ENCODE data around the gene STXBP5. TPM values are rescaled to one million over a fixed set of nuclear protein-coding genes. Genes with fewer than 3 reads are reported as not detected.
A peak's percentile ranks its signal among the peaks of the same experiment; 100 is the strongest.

Gene STXBP5
- total and polyA plus RNA-seq, 2 of the 13 experiments (the other 11 are each of a cell fraction or from before 2014, with no cell fraction given): 8.8 to 19.4 TPM

DNA sequence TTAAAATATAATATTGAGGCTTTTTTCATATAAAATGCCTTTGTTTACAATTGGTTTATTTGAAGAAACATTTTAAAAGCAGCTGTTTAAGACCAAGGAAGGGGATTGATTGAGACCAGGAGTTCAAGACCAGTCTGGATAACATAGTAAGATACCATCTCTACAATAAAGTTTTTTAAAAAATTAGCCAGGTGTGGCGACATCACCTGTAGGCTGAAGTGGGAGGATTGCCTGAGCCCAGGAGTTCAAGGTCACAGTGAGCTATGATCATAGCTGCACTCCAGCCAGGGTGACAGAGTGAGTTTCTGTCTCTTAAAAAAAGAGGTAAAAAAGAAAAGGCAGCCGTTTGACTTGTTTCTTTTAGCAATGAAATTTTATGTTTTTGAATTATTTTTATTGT, 117.0 kb downstream of the STXBP5 start:
- 61% methylated on average over 2 of the region's 2 CpGs for WGBS (ENCODE audit: low lambda C conversion rate)
- TF ChIP-seq ZNF460 (CRISPR knock-in tag; IDR thresholded peaks at IDR 0.05; ENCODE audit: borderline replicate concordance) (peak; percentile 61), HNF4A (CRISPR knock-in tag; IDR thresholded peaks at IDR 0.05) (peak; percentile 74), CEBPB (IDR thresholded peaks at IDR 0.05; ENCODE audit: borderline replicate concordance, low read depth, low read length) (peak; percentile 56; the same call in 1 of the 2 replicates), GATAD2A (CRISPR knock-in tag; IDR thresholded peaks at IDR 0.05) (0 out of 2 replicates have a peak, but pooled peaks have one; percentile 10), NKX3-1 (CRISPR knock-in tag; IDR thresholded peaks at IDR 0.05) (0 out of 2 replicates have a peak, but pooled peaks have one; percentile 19), NR2F6 (IDR thresholded peaks at IDR 0.05) (no peak), NR2F6 (CRISPR knock-in tag; IDR thresholded peaks at IDR 0.05) (0 out of 2 replicates have a peak, but pooled peaks have one; percentile 23), ZNF672 (CRISPR knock-in tag; IDR thresholded peaks at IDR 0.05) (no peak), SAP130 (CRISPR knock-in tag; IDR thresholded peaks at IDR 0.05; ENCODE audit: low read depth) (0 out of 2 replicates have a peak, but pooled peaks have one; percentile 13), SALL1 (CRISPR knock-in tag; IDR thresholded peaks at IDR 0.05) (peak; percentile 56), RXRB (CRISPR knock-in tag; IDR thresholded peaks at IDR 0.05; ENCODE audit: borderline replicate concordance) (peak; percentile 27; the same call in 1 of the 2 replicates), TCF7 (IDR thresholded peaks at IDR 0.05; ENCODE audit: low read depth) (no peak), ZBTB38 (CRISPR knock-in tag; IDR thresholded peaks at IDR 0.05) (no peak), ZNF207 (IDR thresholded peaks at IDR 0.05; ENCODE audit: borderline replicate concordance) (no peak), NCOR1 (IDR thresholded peaks at IDR 0.05; ENCODE audit: borderline replicate concordance, low read length) (peak; percentile 50; the same call in 1 of the 2 replicates), ZFP62 (CRISPR knock-in tag; IDR thresholded peaks at IDR 0.05) (no peak)
- TF ChIP-seq, protein P1, sequence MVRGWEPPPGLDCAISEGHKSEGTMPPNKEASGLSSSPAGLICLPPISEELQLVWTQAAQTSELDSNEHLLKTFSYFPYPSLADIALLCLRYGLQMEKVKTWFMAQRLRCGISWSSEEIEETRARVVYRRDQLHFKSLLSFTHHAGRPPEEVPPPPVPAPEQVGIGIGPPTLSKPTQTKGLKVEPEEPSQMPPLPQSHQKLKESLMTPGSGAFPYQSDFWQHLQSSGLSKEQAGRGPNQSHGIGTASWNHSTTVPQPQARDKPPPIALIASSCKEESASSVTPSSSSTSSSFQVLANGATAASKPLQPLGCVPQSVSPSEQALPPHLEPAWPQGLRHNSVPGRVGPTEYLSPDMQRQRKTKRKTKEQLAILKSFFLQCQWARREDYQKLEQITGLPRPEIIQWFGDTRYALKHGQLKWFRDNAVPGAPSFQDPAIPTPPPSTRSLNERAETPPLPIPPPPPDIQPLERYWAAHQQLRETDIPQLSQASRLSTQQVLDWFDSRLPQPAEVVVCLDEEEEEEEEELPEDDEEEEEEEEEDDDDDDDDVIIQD (CRISPR knock-in tag; IDR thresholded peaks at IDR 0.05; ENCODE audit: low read depth): peak; percentile 60; the same call in 1 of the 2 replicates
- TF ChIP-seq, protein P2, sequence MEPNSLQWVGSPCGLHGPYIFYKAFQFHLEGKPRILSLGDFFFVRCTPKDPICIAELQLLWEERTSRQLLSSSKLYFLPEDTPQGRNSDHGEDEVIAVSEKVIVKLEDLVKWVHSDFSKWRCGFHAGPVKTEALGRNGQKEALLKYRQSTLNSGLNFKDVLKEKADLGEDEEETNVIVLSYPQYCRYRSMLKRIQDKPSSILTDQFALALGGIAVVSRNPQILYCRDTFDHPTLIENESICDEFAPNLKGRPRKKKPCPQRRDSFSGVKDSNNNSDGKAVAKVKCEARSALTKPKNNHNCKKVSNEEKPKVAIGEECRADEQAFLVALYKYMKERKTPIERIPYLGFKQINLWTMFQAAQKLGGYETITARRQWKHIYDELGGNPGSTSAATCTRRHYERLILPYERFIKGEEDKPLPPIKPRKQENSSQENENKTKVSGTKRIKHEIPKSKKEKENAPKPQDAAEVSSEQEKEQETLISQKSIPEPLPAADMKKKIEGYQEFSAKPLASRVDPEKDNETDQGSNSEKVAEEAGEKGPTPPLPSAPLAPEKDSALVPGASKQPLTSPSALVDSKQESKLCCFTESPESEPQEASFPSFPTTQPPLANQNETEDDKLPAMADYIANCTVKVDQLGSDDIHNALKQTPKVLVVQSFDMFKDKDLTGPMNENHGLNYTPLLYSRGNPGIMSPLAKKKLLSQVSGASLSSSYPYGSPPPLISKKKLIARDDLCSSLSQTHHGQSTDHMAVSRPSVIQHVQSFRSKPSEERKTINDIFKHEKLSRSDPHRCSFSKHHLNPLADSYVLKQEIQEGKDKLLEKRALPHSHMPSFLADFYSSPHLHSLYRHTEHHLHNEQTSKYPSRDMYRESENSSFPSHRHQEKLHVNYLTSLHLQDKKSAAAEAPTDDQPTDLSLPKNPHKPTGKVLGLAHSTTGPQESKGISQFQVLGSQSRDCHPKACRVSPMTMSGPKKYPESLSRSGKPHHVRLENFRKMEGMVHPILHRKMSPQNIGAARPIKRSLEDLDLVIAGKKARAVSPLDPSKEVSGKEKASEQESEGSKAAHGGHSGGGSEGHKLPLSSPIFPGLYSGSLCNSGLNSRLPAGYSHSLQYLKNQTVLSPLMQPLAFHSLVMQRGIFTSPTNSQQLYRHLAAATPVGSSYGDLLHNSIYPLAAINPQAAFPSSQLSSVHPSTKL (CRISPR knock-in tag; IDR thresholded peaks at IDR 0.05): peak; percentile 76

More for the DNA sequence above, 117.0 kb downstream of the STXBP5 start:
- peaks cover 3 to 18% of the 10 kb centered on the region in 2 experiments; a peak in 4 of 5 replicates for H3K36me3 ChIP-seq (replicated peaks in 1 of 2; ENCODE audit: control insufficient read depth in 1 of 2, insufficient read depth in 2 of 2, low read length in 2 of 2)
- no peaks in the 10 kb centered on the region for H3K9me3 ChIP-seq (ENCODE audit: low read length)
- peak; percentile 71 for DNase-seq (ENCODE audit: low spot score)
- H3K4me3 ChIP-seq (replicated peaks in 1 of 3; ENCODE audit: insufficient read depth in 1 of 3, low read depth in 2 of 3, low read length in 3 of 3): no peak overlapping the region
- H2AFZ ChIP-seq (ENCODE audit: low read length): no peak overlapping the region
- ATAC-seq: peak; percentile 86
- no peaks in the 10 kb centered on the region for H3K79me2 ChIP-seq (ENCODE audit: insufficient read depth, low read length)
- no peak overlapping the region for H3K27ac ChIP-seq (ENCODE audit: extremely low read length, insufficient read depth, low read length)
- POLR2A ChIA-PET: no interaction called here
- H3K4me2 ChIP-seq (ENCODE audit: low read depth, low read length): no peak overlapping the region
- H4K20me1 ChIP-seq (ENCODE audit: insufficient read depth, low read length): no peaks in the 10 kb centered on the region; the same call in 1 of the 2 replicates
- CTCF ChIA-PET (ENCODE audit: low intra/inter-chr PET ratio, low total read pairs): no interaction called here
- FAIRE-seq: peak; percentile 56
- intact Hi-C loops (cut with micrococcal nuclease; ENCODE audit: unreplicated experiment) (no loop called here), in situ Hi-C loops (cut with HindIII; ENCODE audit: extremely low pct_ligation_motif_present, low pct_unique_long_range_greater_than_20kb) (loop anchor here (25.0 kb wide), 1 partner anchor 1509 kb away; the partner anchor contains the start of gene FBXO30)
- no TSS peak for BruUV-seq (replicated peaks)
- H3K27me3 ChIP-seq (ENCODE audit: control insufficient read depth in 1 of 2, insufficient read depth in 2 of 2, low read length in 2 of 2): no peaks in the 10 kb centered on the region
- no peak overlapping the region for H3K9ac ChIP-seq (ENCODE audit: insufficient read depth, low read depth, low read length)
- peaks cover 7% of the 10 kb centered on the region; the same call in 1 of the 2 replicates for H3K4me1 ChIP-seq (ENCODE audit: insufficient read depth, low read length)
